ENCODE measurements around the gene CFTR.
"Not testable (repeated sequence)": the region's sequence is repeated elsewhere in the genome, so short reads cannot be mapped to it uniquely, and the experiment has no call there.

CFTR gene

DNA sequence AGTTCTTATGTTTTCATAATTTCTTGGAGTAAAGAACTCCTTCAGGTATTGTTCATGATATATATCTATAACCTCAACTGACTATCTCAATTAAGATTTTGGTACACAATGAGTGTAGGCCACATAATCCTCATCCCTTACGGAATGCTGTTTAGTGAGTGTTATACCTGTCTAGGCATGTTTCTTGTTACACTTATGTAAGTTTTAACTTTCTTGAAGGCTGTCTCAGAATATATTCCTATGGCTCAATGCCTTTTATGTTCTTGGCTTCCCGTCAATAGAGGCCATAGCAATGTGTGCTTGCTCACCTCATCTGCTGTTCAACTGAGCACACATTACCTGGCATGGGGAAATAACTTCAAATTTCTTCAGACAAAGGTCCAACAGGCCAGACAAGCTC, 208.3 kb downstream of the CFTR start:
- no peak for DNase-seq (ENCODE audit: low read depth)

DNA sequence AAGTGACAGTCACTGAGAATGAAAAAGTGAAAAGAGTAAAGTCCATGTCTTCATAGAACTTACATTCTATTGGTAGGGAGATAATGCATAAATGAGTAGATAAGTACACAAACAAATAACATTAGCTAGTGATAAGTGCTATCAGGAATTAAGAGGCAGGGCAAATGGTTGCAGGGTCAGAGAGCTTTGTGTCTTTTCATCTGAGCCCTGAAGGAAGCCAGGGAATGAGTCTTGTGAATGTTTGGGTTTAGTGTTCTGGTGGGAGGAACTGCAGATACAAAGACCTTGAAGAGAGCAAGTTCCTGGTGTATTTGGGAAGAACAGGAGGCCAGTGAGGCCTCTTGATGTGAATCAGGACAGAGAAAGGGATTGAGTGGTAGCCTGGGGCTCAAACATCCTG, 209.6 kb downstream of the CFTR start:
- DNase-seq (ENCODE audit: low read depth) = no peak

DNA sequence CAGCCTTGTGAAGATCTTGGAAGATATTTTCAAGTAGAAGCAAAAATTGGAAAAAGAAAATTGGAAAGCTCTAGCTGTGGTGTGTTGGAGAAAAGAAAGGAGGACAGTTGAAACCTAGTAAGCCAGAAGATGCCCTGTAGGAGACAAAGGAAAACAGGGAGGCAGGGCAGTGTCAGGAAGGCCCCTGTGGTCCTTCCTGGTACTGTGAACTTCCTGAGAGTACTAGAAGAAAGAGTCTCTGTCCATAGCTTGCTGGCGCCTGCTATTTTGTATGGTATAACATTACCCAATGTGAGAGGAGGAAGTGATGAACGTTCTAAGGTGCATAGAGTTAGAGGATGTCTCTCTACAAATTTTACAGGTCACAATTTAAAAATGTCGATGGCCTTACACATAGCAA, 210.3 kb downstream of the CFTR start:
- no peak for DNase-seq (ENCODE audit: low read depth)

DNA sequence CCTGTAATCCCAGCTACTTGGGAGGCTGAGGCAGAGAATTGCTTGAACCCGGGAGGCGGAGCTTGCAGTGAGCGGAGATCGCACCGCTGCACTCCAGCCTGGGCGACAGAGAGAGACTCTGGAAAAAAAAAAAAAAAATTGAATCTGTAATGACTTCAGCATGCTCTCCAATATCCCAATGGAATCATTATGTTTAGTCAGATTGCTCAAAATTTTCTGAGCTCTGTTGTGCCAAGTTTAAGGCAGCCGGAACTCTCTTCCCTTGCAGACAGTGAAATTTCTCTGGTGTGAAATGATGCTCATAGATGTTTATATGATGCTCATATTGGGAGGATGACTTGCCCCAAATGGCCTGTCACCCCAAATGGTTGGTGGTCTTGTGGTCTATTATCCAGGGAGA, 212.5 kb downstream of the CFTR start:
- DNase-seq (ENCODE audit: low read depth) = no peak

DNA sequence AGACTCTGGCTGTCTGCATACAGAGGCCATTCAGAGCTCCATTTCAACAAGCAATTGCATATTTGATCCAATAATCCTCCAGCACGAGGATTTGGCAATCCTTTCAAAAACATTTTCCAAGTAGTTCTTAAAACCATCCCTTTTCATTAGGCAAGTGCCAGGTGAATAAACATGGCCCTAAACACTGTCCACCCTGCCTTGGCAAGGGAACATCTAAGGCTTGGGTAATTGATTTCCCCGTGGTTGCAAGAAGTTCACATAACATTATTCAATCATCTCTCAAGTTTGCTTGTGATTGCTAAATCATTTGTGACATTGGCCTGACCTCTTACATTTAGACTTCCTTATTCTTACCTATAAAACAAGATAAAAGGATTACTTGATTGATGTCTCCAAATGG, 218.2 kb downstream of the CFTR start:
- no peak for DNase-seq (ENCODE audit: low read depth)

DNA sequence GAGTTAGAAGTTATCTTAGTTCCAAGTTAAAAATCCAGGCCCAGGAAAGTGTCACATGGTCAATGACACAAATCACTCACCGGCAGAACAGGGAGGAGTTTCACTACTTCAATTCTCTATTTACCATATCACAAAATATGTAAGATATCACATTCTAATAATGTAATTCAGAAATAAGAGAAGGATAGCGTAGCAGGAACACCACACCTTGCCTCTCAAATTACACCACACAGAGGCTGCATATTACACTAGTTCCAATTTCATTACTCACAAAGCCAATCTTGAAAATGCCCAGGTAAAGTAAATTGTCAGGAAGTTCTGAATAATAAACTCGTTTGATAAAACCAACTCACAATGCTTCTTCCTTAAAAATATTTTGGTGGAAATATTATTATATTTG, 224.2 kb downstream of the CFTR start:
- no peak for DNase-seq (ENCODE audit: low read depth)

DNA sequence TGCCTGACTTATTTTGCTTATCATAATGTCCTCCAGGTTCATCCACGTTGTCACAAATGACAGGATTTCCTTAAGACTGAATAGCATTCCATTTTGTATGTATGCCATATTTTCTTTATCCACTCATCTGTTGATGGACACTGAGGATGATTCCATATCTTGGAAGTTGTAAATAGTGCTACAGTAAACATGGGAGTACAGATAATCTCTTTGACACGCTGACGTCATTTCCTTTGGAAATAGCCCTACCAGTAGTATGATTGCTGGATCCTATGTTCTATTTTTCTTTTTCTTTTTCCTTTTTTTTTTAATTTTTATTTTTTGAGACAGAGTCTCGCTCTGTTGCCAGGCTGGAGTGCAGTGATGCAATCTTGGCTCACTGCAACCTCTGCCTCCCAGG, 225.8 kb downstream of the CFTR start:
- no peak for DNase-seq (ENCODE audit: low read depth)

DNA sequence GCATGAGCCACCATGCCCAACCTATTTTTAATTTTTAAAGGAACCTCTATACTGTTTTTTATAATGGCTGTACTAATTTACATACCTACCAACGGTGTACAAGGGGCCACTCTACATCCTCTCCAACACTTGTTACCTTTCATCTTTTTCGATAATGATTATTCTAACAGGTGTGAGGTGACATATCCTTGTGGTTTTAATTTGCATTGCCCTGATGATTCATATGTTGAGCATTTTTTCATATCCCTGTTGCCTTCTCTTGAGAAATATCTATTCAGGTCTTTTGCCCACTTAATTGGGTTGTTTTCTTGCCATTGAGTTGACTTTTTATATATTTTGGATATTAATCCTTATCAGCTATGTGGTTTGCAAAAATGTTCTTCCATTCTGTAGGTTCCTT, 226.4 kb downstream of the CFTR start:
- DNase-seq (ENCODE audit: low read depth) = no peak

DNA sequence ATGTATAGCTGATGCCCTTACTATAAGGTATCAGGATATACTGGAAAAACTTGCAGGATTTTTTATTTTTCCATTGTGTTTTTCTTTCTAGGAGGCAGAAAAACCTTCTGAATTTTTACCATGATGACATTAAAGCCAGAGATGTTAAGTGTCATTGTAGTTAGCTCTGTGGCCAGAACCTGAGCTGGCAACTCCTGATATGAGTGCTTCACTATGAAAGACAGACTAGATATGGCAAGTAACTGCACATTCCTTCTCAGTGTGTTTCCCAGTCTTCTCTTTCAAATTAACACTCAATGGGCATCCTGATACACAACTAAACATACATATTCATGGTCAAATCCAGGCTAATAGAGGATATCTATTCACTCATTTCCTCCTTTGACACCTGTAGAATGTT, 227.3 kb downstream of the CFTR start:
- DNase-seq (ENCODE audit: low read depth) = no peak

DNA sequence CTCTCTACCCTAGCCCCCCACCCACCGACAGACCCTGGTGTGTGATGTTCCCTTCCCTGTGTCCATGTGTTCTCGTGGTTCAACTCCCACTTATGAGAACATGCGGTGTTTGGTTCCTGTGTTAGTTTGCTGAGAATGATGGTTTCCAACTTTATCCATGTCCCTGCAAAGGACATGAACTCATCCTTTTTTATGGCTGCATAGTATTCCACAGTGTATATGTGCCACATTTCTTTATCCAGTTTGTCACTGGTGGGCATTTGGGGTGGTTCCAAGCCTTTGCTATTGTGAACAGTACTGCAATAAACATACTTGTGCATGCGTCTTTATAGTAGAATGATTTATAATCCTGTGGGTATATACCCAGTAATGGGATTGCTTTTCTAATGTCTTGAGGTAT, 228.3 kb downstream of the CFTR start:
- DNase-seq (ENCODE audit: low read depth) = not testable (repeated sequence)

DNA sequence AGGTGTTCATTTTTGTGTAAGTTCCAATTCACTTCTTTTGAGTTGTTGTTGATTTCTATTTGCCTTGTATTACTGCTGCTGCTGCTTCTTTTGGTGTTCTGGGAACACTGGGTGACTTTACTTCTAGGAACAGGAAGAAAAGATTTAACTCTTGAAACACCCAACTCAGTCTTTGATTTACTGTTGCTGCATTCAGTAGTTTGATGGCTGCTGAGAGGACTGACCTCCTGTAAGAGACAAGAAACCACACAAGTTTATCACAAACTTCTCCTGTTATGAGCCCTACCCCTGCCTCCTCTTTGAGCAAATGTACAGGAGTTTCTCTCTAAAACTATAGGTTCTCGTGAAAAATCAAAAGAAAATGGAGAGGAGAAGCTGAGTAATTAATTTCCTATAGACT, 231.7 kb downstream of the CFTR start:
- no peak for DNase-seq (ENCODE audit: low read depth)

DNA sequence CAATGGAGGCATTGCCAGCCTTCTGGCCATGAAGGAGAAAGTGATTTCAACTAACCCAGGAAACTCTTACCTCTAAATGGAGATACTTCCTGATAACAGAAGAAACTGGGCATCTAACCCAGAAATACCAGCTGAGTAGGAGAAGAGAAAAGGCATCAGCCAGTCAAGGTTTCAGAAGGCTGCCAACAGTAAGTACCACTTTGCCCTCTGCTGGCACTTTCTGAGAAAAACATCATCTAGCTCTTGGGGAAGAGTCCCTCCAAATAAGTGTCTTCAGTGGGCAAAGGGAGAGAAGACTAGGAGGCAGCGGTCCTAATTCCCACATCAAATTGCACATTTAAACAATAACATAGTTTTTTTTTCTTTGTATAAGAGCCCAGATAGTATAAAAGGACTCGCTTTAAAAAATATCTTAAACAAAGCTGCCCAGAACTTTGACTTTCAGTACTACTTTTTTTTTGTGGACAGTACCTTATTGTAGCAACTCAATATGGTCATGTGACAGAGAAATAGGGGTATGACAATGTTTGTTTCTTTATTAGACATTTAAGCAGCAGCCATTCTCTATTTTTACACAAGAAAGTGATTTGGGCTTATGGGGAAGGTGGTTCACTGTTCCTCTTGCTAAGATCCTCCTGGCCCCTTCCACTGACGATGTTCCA, 236.1 kb downstream of the CFTR start:
- DNase-seq (ENCODE audit: low read depth) = no peak

DNA sequence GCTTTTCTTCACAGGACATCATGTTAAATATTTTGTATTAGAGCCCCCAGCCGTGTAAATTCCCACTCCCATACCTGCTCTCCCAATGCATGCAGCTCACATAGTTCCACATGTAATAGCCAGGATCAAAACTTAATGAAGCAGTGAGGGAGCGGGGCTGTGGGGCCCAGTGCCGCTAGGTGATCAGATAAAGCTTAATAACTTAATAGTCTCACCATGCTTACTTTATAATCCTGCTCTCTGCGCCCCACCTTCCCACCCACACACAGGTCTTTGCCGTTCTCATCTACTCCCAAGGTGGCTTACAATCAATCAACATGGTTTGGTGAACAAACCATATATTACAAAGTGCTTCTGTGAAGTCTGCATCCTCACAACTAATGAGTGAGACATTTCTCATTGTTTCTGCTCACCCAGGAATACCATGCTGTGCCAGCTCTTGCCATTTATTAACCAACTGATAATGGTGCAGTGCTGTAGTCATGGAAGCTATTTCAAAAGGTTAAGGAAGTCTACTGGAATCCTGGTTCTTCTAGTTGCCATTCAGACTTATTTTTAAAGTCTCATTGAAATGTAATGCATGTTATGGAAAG, 237.0 kb downstream of the CFTR start:
- no peak for DNase-seq (ENCODE audit: low read depth)

DNA sequence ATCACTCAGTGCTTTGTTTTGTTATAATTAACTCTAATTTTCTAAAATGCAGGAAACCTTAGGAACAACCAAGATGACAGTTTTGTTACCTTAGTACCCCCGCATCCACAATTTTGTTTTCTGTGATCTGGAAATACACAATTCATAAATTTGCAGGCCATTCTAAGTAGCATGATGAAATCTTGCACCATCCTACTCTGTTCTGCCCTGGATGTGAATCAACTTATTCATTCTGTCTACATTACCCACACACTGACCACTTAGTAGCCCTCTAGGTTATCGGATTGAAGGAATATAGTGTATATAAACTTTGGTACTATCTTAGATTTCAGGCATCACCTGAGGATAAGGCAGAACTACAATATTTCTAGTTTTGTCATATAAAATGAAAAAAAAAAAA, 237.5 kb downstream of the CFTR start:
- DNase-seq (ENCODE audit: low read depth) = no peak

Data from stimulated activated CD8-positive, alpha-beta memory T cell treated with anti-CD3 and anti-CD28 coated beads, Interleukin-12 subunit alpha, Interleukin-12 subunit beta, amount 100 ng/mL, for 4 hours (primary cell).